GM15510 (cell line): Measurements from ENCODE around the gene CADM1.

ENCODE experiments used
- POLR2A ChIP-seq: IDR thresholded peaks from 3 replicates; pipeline ENCODE4 v1.6.1; 2011; ENCODE audit warnings: borderline replicate concordance; ENCODE audit not compliant: insufficient read length; ENCODE audit errors: extremely low read depth

The CADM1 gene

GRCh38 chr11:115504276-115505158 is at the start of gene CADM1:
Gene CADM1 (minus strand): TSS chr11:115504415.
- peak; percentile 63 for TF ChIP-seq POLR2A

GRCh38 chr11:115552773-115553438 is 48.7 kb upstream of the CADM1 start:
- TF ChIP-seq POLR2A: no peak

GRCh38 chr11:115552151-115552772 is 48.0 kb upstream of the CADM1 start:
- no peak for TF ChIP-seq POLR2A

- no peak for TF ChIP-seq POLR2A
These were observed 46.3 kb upstream of the CADM1 start for GRCh38 chr11:115550291-115551059.

- no peak for TF ChIP-seq POLR2A
These were observed 44.8 kb upstream of the CADM1 start for GRCh38 chr11:115548878-115549528.

GRCh38 chr11:115545581-115546210 is 41.5 kb upstream of the CADM1 start:
- TF ChIP-seq POLR2A: no peak

GRCh38 chr11:115544422-115544948 is 40.3 kb upstream of the CADM1 start:
- no peak for TF ChIP-seq POLR2A

- TF ChIP-seq POLR2A: no peak
These were observed 37.3 kb upstream of the CADM1 start for GRCh38 chr11:115541518-115541917.

- no peak for TF ChIP-seq POLR2A
These were observed 35.6 kb upstream of the CADM1 start for GRCh38 chr11:115539844-115540243.

GRCh38 chr11:115535781-115536180 is 31.6 kb upstream of the CADM1 start:
- TF ChIP-seq POLR2A: no peak

- no peak for TF ChIP-seq POLR2A
These were observed 26.5 kb upstream of the CADM1 start for GRCh38 chr11:115530752-115531151.

GRCh38 chr11:115528225-115528624 is 24.0 kb upstream of the CADM1 start:
- no peak for TF ChIP-seq POLR2A

- no peak for TF ChIP-seq POLR2A
These were observed 23.4 kb upstream of the CADM1 start for GRCh38 chr11:115527534-115528125.
